Liver (tissue), 3 donors: ENCODE data around the gene CNTD1.

Experiments
- ATF3 ChIP-seq: IDR thresholded peaks from 2 replicates; pipeline ENCODE4 v1.6.1; 2016; ENCODE audit warnings: antibody characterized with exemption
- CTCF ChIP-seq: fragments of 150-350 bp; IDR thresholded peaks from 2 replicates; pipeline ENCODE4 v1.5.1; 2017; ENCODE audit warnings: improper control_type of control experiment, low read depth, low read length; ENCODE audit not compliant: missing input control
- GABPA ChIP-seq, 2 donors: IDR thresholded peaks in 1 of 2; conservative IDR thresholded peaks in 1 of 2; 2 replicates each; pipeline ENCODE4 v1.6.1; 2016; ENCODE audit warnings: antibody characterized with exemption in 2 of 2, mild to moderate bottlenecking in 1 of 2, moderate library complexity in 1 of 2
- JUND ChIP-seq, 2 donors: IDR thresholded peaks; 2 replicates each; pipeline ENCODE4 v1.6.1; 2016; ENCODE audit warnings: antibody characterized with exemption in 2 of 2
- MAX ChIP-seq: IDR thresholded peaks from 2 replicates; pipeline ENCODE4 v1.6.1; 2016; ENCODE audit warnings: antibody characterized with exemption
- REST ChIP-seq: IDR thresholded peaks from 2 replicates; pipeline ENCODE4 v1.6.1; 2016; ENCODE audit warnings: antibody characterized with exemption, mild to moderate bottlenecking
- RXRA ChIP-seq, 2 donors: IDR thresholded peaks; 2 replicates each; pipeline ENCODE4 v1.6.1; 2017 to 2018; ENCODE audit warnings: antibody characterized with exemption in 2 of 2, mild to moderate bottlenecking in 1 of 2
- TAF1 ChIP-seq: conservative IDR thresholded peaks from 2 replicates; pipeline ENCODE4 v1.6.1; 2016; ENCODE audit warnings: antibody characterized with exemption, mild to moderate bottlenecking
- ZBTB33 ChIP-seq: IDR thresholded peaks from 2 replicates; pipeline ENCODE4 v1.6.1; 2016; ENCODE audit warnings: antibody characterized with exemption
- donor health status: healthy.
- donor health status: healthy.

- TF ChIP-seq CTCF (no peak), TAF1 (no peak), ZBTB33 (no peak), ATF3 (no peak), MAX (no peak), GABPA (IDR thresholded peaks at IDR 0.05 in 1 of 2, conservative IDR thresholded peaks at IDR 0.05 in 1 of 2) (no peak), REST (no peak), JUND (IDR thresholded peaks at IDR 0.05) (no peak), RXRA (IDR thresholded peaks at IDR 0.05) (no peak)
Observed at GRCh38 chr17:42827472-42827871, 28.8 kb downstream of the CNTD1 start.
